Activated CD4-positive, alpha-beta T cell treated with anti-CD3 and anti-CD28 coated beads, Interleukin-2, amount 50 U/mL, for 4 hours (primary cell): ENCODE data around the gene PTPRR.

Experiments
- DNase-seq, 2 experiments: peaks; one replicate each; pipeline ENCODE4 v3.0.0-alpha.2; 2020

The PTPRR gene

GRCh38 chr12:70788774-70789173 lies 131.8 kb downstream of the PTPRR start:
- DNase-seq: no peak

- DNase-seq: no peak
These were observed 132.9 kb downstream of the PTPRR start for GRCh38 chr12:70787612-70788011.

DNA sequence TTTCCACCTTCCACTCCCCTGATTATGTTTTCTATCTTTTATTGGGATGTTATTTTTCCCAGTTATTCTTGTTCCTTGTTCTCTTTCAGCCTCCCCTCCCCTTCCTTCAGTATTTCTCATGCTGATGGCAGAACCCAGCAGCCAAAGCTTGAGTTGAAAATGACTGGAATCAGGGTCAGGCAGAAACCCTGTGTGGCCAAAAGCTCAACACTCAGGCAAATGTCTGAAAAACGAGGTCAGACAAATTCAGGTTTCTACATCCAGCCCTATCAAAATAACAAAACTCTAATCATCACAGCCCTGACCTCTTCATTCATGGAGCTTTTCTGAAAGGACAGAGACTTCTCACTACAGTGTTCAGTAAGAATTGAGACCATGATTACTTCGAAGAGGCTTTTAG lies 134.6 kb downstream of the PTPRR start:
- no peak for DNase-seq

GRCh38 chr12:70784042-70784668 lies 136.4 kb downstream of the PTPRR start:
- DNase-seq: no peak

GRCh38 chr12:70783455-70783854 lies 137.1 kb downstream of the PTPRR start:
- no peak for DNase-seq

- DNase-seq: no peak
These were observed 141.3 kb downstream of the PTPRR start for GRCh38 chr12:70779250-70779649.

DNA sequence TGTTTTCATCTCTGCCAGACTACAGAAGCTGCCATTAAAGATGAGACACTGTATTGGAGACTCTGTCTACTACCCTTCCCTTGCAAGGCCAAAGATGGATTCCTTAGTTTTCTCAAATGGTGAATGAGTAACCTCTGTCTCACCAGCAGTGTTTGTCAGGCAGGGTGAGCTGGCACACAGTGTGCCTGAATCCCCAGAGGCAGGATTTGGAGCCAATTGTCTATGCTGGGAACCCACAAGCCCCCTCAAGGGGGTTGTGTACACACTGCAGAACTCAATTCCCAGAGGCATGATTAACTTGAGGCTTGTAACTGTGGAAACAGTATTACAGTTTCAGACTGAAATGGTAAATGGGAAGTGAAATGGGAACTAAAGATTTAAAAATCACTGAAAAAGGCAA lies 146.5 kb downstream of the PTPRR start:
- no peak for DNase-seq

GRCh38 chr12:70772836-70773235 lies 147.7 kb downstream of the PTPRR start:
- DNase-seq: no peak

DNA sequence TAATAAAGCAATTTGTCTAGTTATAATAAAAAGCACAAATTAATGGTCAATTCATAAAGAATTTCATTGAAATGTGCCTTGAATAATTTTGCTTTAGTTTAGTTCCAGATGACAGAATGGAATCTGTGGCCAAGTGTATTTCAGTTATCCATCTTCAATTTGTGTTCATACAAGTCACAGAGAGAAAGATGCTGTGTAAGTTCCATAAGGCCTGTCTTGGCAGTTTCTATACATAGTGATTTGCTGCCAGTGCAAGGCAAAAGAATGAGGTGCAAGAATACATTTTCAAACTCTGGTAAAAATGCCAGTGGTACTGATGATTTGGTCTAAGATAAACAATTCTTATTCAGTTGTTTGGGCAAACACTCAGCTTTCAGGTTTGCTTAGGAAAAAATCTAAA lies 149.0 kb downstream of the PTPRR start:
- no peak for DNase-seq

DNA sequence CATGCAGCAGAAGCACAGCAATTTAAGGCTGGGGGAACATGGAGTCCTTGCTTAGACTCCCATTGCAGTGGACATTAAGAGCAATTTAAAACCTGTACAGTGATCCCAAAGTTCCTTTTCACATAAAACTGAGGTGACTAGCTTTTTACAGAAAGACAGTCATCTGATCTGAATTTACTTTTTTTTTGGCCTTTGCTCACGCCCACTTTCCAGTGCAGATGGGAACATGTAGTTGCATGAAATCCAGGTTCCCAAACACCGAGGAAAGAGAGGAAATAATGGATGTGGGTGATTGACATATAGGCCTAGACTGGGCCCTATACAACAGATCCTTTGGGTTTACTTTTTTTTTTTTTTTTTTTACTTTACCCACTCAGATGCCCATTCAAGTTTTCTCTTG lies 156.9 kb downstream of the PTPRR start:
- DNase-seq: no peak

DNA sequence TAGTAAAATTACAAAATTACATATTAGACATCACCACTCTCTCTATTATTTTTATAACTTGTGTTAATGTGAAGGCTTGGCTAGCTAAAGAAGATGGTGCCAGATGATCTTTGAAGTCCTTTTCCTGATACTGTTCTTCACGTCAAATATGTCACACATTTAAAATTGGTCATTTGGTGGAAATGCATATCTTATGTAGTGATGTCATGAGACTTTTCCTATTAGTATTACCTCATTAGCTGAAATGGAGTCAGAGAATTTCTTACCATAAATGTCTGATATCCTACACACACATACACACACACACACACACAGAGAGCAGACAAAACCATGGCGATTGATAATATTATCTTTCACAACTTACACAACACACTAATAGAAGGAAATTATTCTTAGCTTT lies 158.5 kb downstream of the PTPRR start:
- DNase-seq: no peak

GRCh38 chr12:70759161-70759918 lies 161.2 kb downstream of the PTPRR start:
- no peak for DNase-seq

- DNase-seq: no peak
These were observed 162.1 kb downstream of the PTPRR start for GRCh38 chr12:70758494-70758845.

GRCh38 chr12:70757830-70758493 lies 162.6 kb downstream of the PTPRR start:
- no peak for DNase-seq

- no peak for DNase-seq
These were observed 163.7 kb downstream of the PTPRR start for GRCh38 chr12:70756791-70757190.

DNA sequence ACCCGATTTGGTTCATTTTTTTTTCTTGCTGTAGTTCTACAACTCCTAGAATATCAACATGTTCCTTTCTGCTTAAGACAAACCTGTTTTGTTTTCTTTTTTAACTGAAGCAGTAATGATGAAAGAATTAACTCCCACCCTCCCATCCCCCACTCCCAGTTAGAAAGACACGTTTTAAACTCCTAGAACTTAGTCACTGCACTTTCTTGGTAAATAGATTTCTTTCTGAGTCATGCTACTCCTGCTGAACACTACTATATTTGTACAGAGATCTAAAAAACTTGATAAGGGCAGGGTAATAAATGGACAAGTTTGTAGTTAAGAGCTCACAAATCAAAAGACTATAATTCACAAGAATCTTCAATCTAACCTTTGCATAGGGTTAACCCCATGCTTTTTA lies 164.4 kb downstream of the PTPRR start:
- no peak for DNase-seq

GRCh38 chr12:70754330-70754741 lies 166.2 kb downstream of the PTPRR start:
- DNase-seq: no peak

DNA sequence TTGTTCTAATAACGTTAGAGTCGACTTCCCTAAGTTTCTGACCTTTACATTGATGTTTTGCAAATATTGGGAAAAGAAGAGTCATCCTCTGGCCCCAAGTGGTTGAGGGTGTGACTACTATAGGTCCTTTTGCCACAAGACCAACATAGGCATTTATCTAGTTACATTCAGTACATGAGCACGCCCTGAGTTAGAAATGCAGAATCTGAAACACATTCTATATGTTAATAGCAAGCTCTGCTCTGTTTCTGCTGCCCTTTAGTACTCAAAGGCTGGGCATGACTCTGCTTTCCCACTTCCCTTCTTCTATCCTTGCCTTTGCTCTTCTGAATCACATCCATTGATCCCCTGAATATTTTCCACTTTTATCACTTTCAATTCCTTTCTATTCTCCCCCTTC lies 168.2 kb downstream of the PTPRR start:
- no peak for DNase-seq

GRCh38 chr12:70749931-70750330 lies 170.6 kb downstream of the PTPRR start:
- no peak for DNase-seq

- DNase-seq: no peak
These were observed 171.7 kb downstream of the PTPRR start for GRCh38 chr12:70748809-70749208.

GRCh38 chr12:70747445-70748260 lies 172.9 kb downstream of the PTPRR start:
- no peak for DNase-seq

DNA sequence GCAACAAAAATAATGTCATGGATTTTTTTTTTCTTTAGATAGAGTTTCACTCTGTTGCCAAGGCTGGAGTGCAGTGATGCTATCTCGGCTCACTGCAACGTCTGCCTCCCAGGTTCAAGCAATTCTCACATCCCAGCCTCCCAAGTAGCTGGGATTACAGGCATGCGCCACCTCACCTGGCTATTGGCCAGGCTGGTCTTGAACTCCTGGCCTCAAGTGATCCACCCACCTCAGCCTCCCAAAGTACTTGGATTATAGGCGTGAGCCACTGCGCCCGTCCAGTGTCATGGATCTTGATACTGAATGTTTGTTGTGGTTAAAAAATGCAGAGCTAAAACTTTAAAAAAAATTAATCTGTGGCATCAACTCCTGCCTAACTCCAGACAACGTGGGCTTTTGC lies 175.5 kb downstream of the PTPRR start:
- no peak for DNase-seq

DNA sequence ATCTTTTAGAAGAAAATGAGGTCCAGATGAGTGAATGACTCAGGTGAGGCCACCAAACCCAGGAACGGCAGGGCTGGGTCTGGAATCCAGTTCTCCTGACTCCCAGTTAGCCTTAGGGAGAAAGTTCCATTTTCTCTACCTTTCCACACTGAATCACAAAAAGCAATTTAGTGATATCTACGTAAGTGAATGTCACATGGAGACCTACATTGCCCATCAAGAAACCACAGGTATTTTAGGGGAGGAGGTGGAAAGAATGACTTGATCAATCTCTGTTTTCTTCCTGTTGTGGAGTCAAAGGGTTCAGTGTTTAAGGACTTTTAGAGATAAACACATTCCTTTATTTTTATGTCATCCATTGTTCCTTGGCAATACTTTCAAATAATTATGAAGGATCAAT lies 176.4 kb downstream of the PTPRR start:
- DNase-seq: no peak

DNA sequence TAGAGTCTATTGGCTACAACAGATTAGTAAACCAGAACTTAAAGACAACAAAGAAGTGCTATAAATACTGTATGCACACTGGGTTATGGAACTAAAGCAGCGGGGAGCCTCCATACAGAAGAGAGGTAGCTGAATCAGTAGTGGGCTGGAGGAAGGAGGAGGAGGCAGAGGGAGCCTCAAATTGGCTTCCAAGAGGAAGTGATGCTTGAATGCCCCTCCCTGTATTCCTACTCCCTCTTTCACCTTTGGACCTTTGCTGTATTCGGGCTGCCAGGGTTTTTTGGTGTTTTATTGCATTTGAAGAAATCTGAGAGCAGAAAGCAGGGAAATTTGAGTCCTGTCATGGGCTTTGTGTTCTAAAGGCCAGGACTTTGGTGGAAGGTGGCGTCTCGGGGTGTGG lies 179.3 kb downstream of the PTPRR start:
- no peak for DNase-seq
